Stimulated activated CD4-positive, alpha-beta T cell treated with anti-CD3 and anti-CD28 coated beads, Interleukin-4, amount 100 ng/mL, for 48 hours (primary cell): ENCODE data around the gene HIC1.

Experiments
- DNase-seq, 2 donors: peaks; one replicate each; pipeline ENCODE4 v3.0.0-alpha.2; 2020; ENCODE audit warnings: low read depth in 2 of 2

The HIC1 gene

GRCh38 chr17:2044263-2044894 is 10.5 kb upstream of the HIC1 start:
- DNase-seq, result no peak

GRCh38 chr17:2047590-2047989 is 7.3 kb upstream of the HIC1 start:
- DNase-seq, result no peak

DNA sequence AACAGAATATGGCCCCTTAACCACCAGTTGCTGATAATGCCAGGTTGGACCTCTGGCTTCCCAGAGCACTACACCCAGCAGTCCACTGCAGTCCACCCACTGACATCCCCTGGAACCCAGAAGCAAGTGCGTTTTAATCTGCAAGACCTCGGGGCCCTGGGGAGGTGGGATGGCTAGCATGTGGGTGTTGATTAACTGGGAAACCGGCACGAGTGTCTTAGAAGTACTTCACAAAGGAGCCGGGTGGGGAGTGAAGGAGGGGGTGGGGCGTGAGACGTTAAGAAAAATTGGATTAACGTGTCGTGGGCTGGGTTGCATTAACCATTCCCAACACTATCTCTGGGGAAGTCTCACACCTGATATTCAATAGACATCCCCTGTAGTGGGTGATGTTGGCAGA is 6.1 kb upstream of the HIC1 start:
- DNase-seq, result no peak

GRCh38 chr17:2049333-2050299 is 5.3 kb upstream of the HIC1 start:
- DNase-seq, result peak; percentile 83 to 84

GRCh38 chr17:2050300-2051060 is 4.4 kb upstream of the HIC1 start:
- DNase-seq, result peak in 1 of 2 donors; percentile 67

- no peak for DNase-seq
Measured at GRCh38 chr17:2051061-2051932, 3.6 kb upstream of the HIC1 start.

- no peak for DNase-seq
Measured at GRCh38 chr17:2051933-2052559, 2.9 kb upstream of the HIC1 start.

DNA sequence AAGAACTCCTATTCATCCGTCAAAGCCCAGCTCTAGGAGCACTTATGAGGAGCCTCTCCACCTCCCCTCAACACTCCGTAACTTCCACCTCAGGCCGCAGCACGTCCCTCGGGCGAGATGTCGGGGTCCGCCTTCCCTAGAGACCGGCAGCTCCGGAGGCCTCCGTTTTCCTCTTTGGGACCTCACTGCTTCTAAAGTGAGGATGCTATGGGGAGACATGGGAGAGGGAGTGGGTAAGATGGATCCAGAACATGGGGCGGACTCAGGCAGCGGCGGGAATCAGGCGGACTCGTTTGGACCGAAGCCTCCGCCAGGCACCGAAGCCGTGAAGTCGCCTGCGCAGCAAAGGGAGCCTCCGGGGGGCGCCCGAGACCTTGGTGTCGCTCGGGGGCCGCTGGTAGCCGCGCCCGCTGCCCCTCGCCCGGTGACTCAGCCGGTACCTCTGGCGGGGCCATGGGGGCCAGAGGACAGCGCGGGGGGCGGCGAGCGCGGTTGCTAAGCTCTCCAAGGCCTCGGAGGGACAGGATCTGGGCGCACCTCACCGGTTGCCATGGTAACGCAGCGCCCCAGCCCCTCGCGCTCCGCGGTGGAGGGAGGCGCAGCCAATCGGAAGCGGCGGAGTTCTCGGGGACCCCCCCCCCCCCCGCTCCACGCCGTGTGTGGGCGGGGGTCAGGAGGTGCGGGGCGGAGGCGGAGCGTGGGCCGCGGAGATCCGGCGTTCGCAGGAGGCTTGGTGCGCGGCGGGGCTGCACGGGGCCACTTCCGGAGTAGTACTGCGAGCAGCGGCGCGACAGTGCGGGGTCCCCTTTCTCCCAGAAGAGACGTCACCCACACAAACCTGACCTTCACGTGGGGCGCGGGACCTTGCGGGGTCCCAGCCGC is 1.3 kb upstream of the HIC1 start:
- DNase-seq, result peak; percentile 72 to 75

DNA sequence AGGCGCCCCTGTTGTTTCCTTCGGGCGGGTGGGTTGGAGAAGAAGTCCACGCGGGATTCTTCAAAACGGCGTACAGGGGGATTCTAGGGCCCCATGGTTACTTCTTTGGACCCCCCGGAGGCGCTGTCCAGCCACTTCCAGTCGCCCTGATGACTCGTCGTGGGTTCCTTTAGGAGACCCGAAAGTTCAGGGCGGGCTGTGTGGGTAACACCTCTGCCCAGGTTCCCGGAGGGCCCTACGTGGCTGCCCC is 716 bp upstream of the HIC1 start:
- no peak for DNase-seq

GRCh38 chr17:2055292-2056205 is 646 bp downstream of the HIC1 start:
- DNase-seq, result no peak

- no peak for DNase-seq
Measured at GRCh38 chr17:2056206-2057174, 1.6 kb downstream of the HIC1 start.

DNA sequence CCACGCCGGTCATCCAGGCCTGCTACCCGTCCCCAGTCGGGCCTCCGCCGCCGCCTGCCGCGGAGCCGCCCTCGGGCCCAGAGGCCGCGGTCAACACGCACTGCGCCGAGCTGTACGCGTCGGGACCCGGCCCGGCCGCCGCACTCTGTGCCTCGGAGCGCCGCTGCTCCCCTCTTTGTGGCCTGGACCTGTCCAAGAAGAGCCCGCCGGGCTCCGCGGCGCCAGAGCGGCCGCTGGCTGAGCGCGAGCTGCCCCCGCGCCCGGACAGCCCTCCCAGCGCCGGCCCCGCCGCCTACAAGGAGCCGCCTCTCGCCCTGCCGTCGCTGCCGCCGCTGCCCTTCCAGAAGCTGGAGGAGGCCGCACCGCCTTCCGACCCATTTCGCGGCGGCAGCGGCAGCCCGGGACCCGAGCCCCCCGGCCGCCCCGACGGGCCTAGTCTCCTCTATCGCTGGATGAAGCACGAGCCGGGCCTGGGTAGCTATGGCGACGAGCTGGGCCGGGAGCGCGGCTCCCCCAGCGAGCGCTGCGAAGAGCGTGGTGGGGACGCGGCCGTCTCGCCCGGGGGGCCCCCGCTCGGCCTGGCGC is 2.4 kb downstream of the HIC1 start:
- no peak for DNase-seq

GRCh38 chr17:2057760-2058585 is 3.1 kb downstream of the HIC1 start:
- DNase-seq, result no peak

DNA sequence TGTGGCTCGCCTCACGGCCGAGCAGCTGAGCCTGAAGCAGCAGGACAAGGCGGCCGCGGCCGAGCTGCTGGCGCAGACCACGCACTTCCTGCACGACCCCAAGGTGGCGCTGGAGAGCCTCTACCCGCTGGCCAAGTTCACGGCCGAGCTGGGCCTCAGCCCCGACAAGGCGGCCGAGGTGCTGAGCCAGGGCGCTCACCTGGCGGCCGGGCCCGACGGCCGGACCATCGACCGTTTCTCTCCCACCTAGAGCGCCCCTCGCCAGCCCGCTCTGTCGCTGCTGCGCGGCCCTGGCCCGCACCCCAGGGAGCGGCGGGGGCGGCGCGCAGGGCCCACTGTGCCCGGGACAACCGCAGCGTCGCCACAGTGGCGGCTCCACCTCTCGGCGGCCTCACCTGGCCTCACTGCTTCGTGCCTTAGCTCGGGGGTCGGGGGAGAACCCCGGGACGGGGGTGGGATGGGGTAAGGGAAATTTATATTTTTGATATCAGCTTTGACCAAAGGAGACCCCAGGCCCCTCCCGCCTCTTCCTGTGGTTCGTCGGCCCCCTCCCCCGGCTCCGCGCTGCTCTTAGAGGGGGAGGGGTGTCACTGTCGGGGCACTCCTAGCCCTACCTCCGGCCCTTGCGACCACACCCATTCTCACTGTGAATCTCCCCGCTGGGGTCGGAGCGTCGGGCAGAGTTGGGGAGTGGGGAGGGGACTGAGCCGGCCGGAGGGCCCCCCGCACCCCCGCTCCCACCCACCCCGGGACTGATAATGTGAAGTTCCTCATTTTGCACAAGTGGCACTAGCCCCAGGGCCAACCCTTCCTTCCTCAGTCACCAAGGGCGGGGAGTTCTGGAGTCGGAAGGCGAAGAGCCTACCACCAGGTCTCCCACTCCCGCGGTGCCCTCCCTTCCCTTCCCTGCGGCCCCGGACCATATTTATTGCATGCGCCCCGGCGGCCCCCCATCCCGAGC is 4.0 kb downstream of the HIC1 start:
- peak in 1 of 2 donors; percentile 66 for DNase-seq
